ENCODE measurements around the gene SDR42E2. TPM values are rescaled to one million over a fixed set of nuclear protein-coding genes. Genes with fewer than 3 reads are reported as not detected.
A peak's percentile ranks its signal among the peaks of the same experiment; 100 is the strongest.

The SDR42E2 gene
- not detected for total RNA-seq (ENCODE audit: unreplicated experiment)
- long read RNA-seq = 0 reads

DNA sequence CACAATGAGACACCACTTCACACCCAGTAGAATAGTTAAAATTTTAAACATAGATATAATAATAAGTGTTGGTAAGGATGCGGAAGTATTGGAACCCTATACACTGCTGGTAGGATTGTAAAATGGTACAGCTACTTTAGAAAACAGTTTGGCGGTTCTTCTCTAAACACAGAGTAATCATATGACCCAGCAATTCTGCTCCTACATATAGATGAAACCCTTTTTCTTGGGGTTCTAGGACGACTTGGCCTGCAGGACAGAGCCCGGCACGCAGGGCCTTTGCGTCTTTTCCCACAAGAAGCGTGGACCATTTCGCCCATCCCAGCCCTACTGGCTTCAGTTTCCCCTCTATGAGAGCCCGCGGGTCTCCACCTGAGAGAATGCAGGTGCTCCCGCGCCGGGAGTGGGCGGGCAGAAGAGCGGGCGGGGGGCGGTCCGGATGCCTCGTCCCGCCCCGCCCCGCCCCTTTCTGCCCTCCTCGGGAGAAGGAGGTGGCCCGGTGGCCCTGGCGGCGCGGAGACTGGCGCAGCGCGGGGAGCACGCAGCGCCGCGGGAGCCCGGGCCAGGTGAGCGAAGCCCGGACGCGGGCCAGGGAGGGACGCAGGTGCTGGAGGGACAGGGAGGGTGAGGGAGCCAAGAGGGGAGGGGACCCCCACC is at the start of gene SDR42E2:
Gene SDR42E2, plus strand, starts transcription at position 508 of the 657 bp plus-strand sequence. CDS start 3,077 bp downstream, outside the sequence.
- peaks cover 4% of the 10 kb centered on the region for H3K9me3 Mint-ChIP-seq (ENCODE audit: unreplicated experiment)
- peak; percentile 22 for DNase-seq
- H3K36me3 Mint-ChIP-seq (ENCODE audit: unreplicated experiment) = peaks cover 10% of the 10 kb centered on the region
- H3K4me1 Mint-ChIP-seq (ENCODE audit: low read depth, unreplicated experiment) = no peaks in the 10 kb centered on the region
- TF ChIP-seq CTCF (IDR thresholded peaks at IDR 0.05; ENCODE audit: partially characterized antibody, unreplicated experiment) = no peak
- no peak within 1 kb of the TSS for H3K27ac Mint-ChIP-seq (ENCODE audit: unreplicated experiment)
- H3K4me3 Mint-ChIP-seq (ENCODE audit: unreplicated experiment) = peak within 1 kb of the TSS; percentile 52
- H3K27me3 Mint-ChIP-seq (ENCODE audit: unreplicated experiment) = peaks cover 14% of the 10 kb centered on the region

DNA sequence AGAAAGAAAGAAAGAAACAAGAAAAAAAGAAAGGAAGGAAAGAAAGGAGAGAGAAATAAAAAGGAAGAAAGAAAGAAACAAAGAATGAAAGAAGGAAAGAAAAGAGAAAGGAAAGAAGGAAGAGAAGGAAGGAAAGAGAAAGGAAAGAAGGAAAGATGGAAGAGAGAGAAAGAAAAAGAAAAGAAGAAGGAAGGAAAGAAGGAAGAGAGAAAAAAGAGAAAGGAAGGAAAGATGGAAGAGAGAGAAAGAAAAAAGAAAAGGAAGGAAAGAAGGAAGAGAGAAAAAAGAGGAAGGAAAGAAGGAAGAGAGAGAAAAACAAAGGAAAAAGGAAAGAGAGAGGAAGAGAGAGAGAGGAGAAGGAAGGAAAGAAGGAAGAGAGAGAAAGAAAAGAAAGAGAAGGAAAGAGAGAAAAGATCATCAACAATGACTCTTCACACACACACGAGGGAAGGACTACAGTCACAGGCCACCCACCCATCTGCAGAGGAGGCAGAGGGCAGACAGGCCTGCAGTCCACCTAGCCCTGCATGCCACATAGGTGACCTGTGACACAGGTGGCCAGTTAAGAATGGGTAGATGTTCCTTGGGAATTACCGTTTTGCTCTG is 46.1 kb upstream of the SDR42E2 start:
- TF ChIP-seq CTCF (IDR thresholded peaks at IDR 0.05; ENCODE audit: partially characterized antibody, unreplicated experiment) = no peak
- Mint-ChIP-seq H3K36me3 (ENCODE audit: unreplicated experiment) (no peaks in the 10 kb centered on the region), H3K27me3 (ENCODE audit: unreplicated experiment) (peaks cover 6% of the 10 kb centered on the region), H3K9me3 (ENCODE audit: unreplicated experiment) (no peaks in the 10 kb centered on the region), H3K4me3 (ENCODE audit: unreplicated experiment) (no peak overlapping the region), H3K27ac (ENCODE audit: unreplicated experiment) (no peak overlapping the region), H3K4me1 (ENCODE audit: low read depth, unreplicated experiment) (no peaks in the 10 kb centered on the region)
- no peak for DNase-seq

GRCh38 chr16:22117609-22118008 is 44.7 kb upstream of the SDR42E2 start:
- peaks cover 9% of the 10 kb centered on the region for H3K27me3 Mint-ChIP-seq (ENCODE audit: unreplicated experiment)

DNA sequence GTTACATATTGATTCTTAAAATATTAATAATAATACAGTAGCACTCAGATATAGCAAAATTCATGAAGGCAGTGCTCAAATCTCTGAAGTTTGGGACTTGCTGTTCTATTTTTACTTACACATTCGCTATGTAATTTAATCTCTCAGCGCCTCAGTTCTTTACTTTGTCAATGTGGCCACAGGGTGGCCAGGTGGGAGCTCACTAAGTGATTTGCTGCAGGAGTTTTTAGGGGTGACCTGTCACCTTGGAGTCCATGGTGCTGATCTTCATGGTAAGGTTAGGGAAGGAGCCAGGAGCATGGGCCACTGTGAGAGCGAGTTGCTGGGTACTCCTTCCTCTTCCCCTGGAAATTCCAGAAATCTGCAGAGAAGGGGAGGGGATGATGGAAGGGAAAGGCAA is 41.9 kb upstream of the SDR42E2 start:
- Mint-ChIP-seq H3K9me3 (ENCODE audit: unreplicated experiment) (no peaks in the 10 kb centered on the region), H3K27me3 (ENCODE audit: unreplicated experiment) (peaks cover 9% of the 10 kb centered on the region), H3K4me1 (ENCODE audit: low read depth, unreplicated experiment) (no peaks in the 10 kb centered on the region), H3K36me3 (ENCODE audit: unreplicated experiment) (no peaks in the 10 kb centered on the region), H3K27ac (ENCODE audit: unreplicated experiment) (no peak overlapping the region), H3K4me3 (ENCODE audit: unreplicated experiment) (no peak overlapping the region)
- no peak for TF ChIP-seq CTCF (IDR thresholded peaks at IDR 0.05; ENCODE audit: partially characterized antibody, unreplicated experiment)
- no peak for DNase-seq

More at GRCh38 chr16:22117609-22118008, 44.7 kb upstream of the SDR42E2 start:
- DNase-seq = no peak
- Mint-ChIP-seq H3K27ac (ENCODE audit: unreplicated experiment) (no peak overlapping the region), H3K4me1 (ENCODE audit: low read depth, unreplicated experiment) (no peaks in the 10 kb centered on the region), H3K36me3 (ENCODE audit: unreplicated experiment) (no peaks in the 10 kb centered on the region), H3K9me3 (ENCODE audit: unreplicated experiment) (no peaks in the 10 kb centered on the region), H3K4me3 (ENCODE audit: unreplicated experiment) (no peak overlapping the region)
- no peak for TF ChIP-seq CTCF (IDR thresholded peaks at IDR 0.05; ENCODE audit: partially characterized antibody, unreplicated experiment)

DNA sequence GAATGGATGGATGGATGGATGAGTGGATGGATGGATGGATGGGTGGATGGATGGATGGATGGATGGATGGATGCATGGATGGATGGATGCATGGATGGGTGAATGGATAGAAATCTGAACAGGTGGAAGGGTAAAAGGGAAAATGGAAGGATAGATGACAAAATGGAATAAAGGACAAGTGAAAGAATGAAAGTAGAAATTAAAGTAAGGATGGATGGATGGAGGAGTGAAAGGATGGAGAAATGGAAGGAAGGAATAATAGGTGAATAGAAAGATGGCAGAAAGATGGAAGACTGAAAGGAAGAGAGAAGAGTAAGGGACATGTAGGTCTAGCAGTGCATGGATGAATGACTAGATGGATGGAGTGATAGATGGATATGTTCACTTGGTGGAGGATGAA is 40.1 kb upstream of the SDR42E2 start:
- no peaks in the 10 kb centered on the region for H3K36me3 Mint-ChIP-seq (ENCODE audit: unreplicated experiment)
- DNase-seq = no peak
- H3K27me3 Mint-ChIP-seq (ENCODE audit: unreplicated experiment) = peaks cover 5% of the 10 kb centered on the region
- no peak overlapping the region for H3K4me3 Mint-ChIP-seq (ENCODE audit: unreplicated experiment)
- no peak for TF ChIP-seq CTCF (IDR thresholded peaks at IDR 0.05; ENCODE audit: partially characterized antibody, unreplicated experiment)
- H3K9me3 Mint-ChIP-seq (ENCODE audit: unreplicated experiment) = no peaks in the 10 kb centered on the region
- H3K27ac Mint-ChIP-seq (ENCODE audit: unreplicated experiment) = no peak overlapping the region
- no peaks in the 10 kb centered on the region for H3K4me1 Mint-ChIP-seq (ENCODE audit: low read depth, unreplicated experiment)
